GM21390 (cell line): ENCODE results near the gene MMAA.
A peak's percentile ranks its signal among the peaks of the same experiment; 100 is the strongest.
"Not testable (repeated sequence)": the region's sequence is repeated elsewhere in the genome, so short reads cannot be mapped to it uniquely, and the experiment has no call there.

Experiments
- ATAC-seq: cut with Tn5 transposase; IDR thresholded peaks from one replicate; pipeline ENCODE4 v1.9.1; 2021; ENCODE audit not compliant: unreplicated experiment

Gene MMAA

DNA sequence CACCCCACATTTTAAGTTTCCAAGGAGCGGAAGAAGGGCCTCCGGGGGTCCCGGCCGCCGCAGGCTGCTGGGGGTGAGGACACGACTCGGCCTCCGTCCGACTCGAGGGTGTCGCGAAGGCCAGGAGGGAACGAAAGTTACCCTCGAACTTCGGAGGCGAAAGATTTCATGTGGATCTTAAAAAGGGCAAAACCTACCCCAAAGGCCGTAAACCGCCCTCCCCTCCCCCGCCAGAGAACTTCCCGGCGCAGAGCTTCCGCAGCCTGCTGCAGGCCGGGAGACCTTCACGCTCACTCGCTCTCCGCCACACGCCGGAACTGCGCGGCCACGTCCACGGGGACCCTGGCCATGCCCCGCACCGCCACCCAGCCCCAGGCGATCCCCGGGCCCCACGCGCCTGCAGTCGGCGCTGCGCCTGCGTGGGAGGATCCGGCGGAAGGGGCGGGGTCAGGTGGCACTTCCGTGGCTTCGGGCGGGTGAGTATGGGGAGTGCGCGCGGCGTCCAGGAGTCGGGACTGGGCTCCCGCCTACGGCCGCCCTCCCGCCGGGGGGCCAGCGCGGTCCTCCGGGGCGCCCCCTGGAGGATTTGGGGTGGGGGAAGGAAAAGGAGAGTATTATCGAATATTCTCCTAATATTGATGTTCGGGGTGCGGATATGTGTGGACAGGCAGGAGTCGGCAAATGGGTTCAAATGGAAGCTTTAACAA lies at the start of gene MMAA:
MMAA (plus strand) TSS at position 454 of the 707 bp plus-strand sequence. CDS start 19,755 bp downstream, outside the sequence.
- ATAC-seq, result peak; percentile 88

GRCh38 chr4:145574546-145574945 lies 44.6 kb upstream of the MMAA start:
- not testable (repeated sequence) for ATAC-seq

DNA sequence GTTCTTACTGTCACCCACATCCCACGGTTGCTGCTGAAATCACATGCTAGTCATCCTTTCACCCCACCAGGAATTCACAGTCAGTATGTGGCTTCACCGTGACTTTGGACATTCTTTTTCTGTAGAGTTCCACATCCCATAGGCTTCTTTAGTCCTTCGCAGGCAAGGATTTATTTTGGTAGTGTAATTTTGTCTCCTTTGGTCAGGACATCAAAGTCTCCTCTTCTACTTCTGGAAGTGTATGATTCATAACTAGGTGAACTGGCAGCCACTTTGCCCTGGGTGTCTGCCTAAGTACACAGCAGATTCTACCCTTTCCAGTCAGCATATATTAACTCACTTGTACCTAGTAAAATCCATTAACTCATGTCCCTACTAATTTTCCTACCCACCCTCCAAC lies 38.3 kb upstream of the MMAA start:
- no peak for ATAC-seq

GRCh38 chr4:145583191-145584055 lies 35.8 kb upstream of the MMAA start:
- ATAC-seq, result no peak

- no peak for ATAC-seq
Observed at GRCh38 chr4:145587088-145587754, 32.0 kb upstream of the MMAA start.

- ATAC-seq, result not testable (repeated sequence)
Observed at GRCh38 chr4:145589381-145589780, 29.8 kb upstream of the MMAA start.

- no peak for ATAC-seq
Observed at GRCh38 chr4:145589916-145590702, 29.1 kb upstream of the MMAA start.

DNA sequence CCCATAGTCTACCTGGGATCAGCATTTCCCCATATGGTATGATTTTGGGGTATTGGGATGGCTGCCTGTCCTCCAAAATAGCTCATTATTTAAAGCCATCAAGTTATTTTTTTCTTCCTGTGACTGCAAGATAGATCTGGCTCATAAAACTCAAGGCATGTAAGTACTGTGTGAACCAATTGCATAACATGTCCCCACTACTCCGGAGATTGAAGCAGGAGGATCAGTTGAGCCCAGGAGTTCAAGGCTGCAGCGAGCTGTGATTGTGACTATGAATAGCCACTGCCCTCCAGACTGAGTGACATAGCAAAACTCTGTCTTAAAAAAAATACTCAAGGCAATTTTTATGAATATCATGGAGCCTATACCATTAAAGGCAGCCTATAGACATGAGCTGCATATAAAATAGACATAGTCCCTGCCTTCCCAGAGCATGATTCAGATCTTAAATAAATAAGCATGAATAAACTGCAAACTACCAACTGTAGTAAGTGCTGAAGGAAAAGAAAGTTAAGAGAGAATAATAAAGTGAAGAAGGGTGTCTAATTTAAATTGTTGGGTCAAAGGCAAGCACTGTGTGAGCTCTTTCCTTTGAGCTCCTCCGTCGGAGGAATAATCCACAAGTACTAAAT lies 16.9 kb upstream of the MMAA start:
- ATAC-seq, result no peak

DNA sequence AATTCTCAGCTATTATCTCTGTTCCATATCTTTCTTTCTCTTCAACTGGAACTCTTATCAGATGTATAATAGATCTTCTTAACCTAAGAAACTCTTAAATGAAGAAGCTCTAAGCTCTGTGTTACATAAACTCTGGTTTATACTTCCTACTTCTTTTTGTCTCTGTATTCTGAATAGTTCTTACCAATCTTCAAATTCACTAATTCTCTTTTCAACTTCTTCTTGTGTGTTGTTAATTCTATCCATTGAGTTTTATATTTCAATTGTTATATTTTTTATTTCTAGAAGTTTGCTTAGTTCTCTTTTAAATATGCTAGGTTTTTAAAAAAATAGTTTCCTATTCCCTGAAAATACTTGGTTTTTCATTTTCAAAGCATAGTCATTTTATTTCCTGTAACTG lies 13.2 kb upstream of the MMAA start:
- no peak for ATAC-seq

DNA sequence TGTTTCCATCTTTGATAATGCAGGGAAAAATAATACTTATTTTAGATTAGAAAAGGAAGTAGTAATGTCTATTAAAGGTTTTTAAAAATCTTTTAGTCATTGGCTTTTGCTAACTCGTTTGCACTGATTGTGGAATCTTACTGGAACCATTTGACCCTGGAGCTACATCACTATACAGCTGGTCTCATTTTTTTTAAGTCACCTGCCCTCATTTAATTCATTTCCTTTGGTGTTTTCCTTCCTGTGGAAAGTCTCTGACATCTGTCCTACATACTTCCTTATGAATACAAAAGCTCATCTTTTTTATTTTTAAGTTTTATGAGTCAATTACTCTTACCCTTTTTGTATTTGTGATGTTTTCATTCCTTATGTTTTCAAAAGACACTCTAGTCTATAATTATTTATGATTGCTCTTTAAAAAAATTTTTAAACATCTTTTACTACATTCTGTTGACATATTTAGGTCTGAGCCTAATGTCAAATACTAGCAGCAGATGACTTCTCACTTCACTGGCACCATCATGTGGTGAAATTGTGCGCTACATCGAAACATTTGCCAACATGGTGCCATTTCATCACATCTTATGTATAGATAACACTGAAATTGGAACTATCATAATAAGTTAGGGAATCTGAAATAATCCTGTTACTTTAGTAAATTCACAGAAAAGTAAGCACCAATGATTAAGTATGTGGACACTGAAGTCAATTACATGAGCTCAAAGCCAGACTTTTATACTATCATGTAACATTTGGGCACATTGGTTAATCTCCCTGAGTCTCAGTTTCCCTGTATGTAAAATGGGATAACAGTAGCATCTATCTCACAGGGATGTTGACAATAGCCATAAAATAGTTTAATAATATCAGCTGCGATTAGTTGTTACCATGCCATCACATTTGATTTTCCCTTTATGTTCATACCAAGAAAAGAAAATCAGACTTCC lies 9.4 kb upstream of the MMAA start:
- peak; percentile 66 for ATAC-seq

DNA sequence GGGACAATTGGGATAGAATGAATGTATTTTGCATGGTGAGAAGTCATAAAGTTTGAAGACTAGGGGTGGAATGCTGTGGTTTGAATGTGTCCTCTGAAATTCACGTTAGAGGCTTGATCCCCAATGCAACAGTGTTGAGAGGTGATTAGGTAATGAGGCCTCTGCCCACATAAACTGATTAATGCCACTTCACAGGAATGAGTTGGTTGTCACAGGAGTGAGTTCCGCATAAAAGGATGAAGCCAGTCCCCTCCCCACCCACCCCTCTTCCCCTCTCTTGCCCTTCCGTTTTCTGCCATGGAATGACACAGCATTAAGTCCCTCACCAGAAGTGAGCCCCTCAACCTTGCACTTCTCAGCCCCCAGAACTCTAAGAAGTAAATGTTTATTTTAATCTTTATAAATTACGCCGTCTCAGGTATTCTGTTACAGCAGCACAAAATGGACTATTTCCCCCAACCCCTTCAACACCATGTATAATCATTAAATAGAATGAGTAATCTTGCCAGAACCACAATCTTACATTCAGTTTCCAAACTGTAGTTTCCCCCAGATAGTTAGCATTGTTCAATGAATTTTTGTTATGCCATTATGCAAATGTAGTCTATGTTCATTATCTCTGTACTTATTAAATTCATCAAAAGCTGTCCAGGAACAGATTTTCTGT lies 5.5 kb upstream of the MMAA start:
- ATAC-seq, result peak; percentile 39

DNA sequence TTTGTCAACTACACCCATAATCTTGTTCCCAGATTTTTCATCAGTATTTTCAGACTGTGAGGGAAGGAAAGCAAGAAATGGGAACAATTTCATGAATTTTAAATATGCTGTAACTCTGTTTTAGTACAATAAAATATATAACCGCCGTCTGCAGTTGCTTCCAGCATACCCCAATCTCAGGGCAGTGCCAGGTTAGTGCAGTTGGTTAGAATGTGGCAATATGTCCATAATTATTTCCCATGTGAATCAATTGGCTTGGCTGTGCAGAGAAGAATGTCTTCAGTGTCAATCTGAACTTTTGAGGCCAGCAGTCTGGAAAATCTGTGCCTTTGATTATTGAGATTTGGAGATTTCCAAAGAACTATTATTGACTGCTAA lies 5.0 kb upstream of the MMAA start:
- no peak for ATAC-seq

GRCh38 chr4:145618210-145618931 lies 814 bp upstream of the MMAA start:
- ATAC-seq, result no peak

DNA sequence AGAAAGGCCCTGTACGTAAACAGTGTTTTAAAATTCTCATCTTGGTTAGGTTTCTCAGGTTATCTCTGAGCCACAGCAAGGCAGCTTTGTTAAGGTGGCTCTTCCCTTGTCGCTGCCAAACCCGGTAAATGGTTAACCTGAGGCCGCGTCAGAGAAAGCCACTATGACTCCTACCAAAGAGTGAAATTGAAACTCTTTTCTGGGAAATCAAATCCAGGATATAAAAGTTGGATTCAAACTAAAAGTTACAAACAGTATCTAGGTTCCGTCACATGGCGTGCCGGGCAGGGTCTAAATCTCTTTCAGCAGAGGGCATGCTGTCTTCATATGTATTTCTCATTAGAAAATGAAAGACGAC lies 433 bp downstream of the MMAA start:
- peak; percentile 39 for ATAC-seq

GRCh38 chr4:145622067-145622466 lies 2.9 kb downstream of the MMAA start:
- not testable (repeated sequence) for ATAC-seq

DNA sequence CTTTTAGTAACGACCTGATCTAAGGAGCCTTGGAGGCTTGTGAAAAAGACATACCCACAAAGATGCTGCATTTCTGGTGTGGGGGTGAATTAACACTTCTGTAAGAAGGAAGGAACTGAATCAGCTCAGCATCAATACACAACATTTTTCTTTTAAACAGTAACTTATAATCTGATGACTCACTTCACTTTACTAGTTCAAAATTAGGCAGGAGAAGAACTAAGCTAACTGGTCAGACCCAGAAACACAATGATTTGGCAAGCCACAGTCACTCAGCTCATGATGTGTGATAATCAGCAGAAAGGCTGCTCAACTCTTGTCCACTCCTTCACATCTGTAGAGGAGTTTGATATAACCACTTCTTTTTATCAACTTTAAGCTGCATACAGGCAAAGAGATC lies 4.6 kb downstream of the MMAA start:
- ATAC-seq, result no peak

DNA sequence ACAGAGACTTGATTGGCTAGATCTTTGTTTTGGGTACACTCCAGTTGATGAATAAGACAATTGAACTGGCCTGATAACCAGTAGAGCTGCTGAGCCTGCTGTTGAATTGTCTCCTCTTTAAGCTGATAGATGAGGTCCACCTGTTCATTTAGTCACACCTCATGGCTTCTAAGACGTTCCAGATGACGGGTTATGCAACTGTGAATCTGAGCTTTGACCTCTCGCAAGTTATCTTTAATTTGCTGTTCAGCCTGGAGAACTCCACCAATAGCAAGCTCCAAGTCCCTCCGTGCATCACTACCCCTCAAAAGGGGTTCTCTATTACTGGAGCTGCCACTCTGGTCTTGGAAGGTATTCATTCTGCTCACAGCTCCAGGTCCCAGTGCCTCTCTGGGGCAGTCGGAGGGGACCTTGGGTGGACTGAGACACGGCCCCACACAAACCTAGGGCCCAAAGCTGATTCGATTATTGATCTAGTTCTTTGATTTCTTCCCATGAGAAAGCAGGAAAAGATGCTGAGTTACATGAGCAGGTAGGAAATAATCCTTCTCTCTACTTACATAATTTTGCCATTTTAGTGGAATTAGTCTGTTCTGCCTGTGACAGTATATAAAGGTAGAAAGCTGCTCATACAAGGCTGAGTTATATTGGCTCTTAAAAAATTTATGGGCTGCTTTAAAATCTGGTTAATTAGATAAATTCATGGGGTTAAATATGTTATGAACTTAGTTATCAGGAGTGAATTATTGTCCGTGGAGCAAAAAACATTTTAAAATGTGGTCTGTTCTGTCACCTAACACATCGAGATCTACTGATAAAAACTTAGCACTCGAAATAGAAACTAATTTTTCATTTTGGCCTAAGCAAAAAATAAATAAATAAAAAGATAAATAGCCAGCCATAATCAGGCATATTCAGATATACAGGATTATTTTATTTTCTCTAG lies 6.8 kb downstream of the MMAA start:
- no peak for ATAC-seq
